GM12801 (cell line): ENCODE results near the gene FBXW7.

ENCODE experiments used
- CTCF ChIP-seq: IDR thresholded peaks from one replicate; pipeline ENCODE4 v1.5.1; 2011; ENCODE audit warnings: control low read depth; ENCODE audit not compliant: insufficient read length; ENCODE audit errors: extremely low read depth

FBXW7 gene

DNA sequence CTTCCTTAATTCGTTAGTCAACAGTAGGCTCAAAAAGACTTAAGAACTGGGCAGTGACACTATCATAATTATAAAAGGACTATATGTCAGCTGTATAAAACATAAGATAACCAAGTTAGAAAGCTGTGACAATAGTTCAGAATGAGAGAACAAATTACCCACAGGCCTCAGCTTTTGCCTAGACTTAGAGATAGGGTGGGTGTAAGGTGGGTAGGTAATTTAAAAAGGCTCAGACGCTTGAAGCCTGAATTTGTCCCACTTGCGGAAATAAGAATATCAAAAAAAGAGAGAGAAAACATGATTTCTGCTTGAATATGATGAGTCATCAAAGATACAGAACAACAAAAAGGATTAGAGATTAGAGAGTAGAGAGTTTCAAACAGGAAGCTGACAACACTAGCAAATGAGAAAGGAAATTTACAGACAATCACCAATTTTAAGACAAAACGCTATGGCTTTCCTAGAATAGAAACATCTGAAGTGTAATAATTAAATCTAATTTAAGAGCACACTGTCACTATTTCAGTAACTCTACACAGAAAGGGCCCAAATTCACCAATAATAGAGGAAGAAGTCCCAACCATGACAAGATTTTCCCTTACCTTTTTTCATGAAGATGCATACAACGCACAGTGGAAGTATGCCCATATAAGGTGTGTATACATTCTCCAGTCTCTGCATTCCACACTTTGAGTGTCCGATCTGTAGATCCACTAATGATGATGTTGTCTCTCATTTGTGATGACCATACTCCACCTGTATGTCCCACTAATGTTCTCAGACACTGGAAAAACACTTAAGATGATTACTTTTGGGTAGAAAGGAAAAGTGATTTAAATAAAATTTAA is 208.1 kb downstream of the FBXW7 start:
- TF ChIP-seq CTCF = no peak

DNA sequence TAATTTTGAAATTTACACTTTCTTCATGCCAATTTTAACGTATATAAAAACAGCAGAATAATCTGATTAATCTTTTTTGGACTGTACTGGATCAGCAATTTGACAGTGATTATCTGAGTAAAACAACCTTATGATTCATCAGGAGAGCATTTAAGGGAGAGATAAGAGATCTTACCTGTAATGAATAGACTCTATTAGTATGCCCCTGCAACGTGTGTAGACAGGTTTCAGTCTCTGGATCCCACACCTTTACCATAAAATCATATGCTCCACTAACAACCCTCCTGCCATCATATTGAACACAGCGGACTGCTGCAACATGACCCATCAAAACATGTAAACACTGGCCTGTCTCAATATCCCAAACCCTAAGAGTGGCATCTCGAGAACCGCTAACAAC is 210.1 kb downstream of the FBXW7 start:
- no peak for TF ChIP-seq CTCF

GRCh38 chr4:152323221-152323620 is 212.7 kb downstream of the FBXW7 start:
- TF ChIP-seq CTCF = no peak

DNA sequence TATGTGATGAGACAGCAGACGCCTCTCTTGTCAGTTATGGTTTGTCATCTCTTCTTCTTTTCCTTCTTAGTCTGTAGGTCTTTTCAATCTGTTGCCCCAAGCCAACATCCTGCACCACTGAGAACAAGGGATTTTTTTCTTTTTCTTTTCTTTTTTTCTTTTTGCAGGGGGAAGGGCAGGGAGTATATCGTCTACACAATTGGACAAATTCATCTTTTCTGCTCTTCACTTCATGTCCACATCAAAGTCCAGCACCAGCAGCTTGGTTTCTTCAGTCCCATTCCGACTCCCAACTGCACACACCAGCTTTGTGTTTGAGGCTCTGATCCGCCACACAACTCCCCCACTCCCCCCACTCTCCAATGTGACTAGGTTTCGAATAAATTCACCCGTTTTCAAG is 213.2 kb downstream of the FBXW7 start:
- TF ChIP-seq CTCF = no peak

- TF ChIP-seq CTCF = no peak
Observed at GRCh38 chr4:152321923-152322322, 214.0 kb downstream of the FBXW7 start.

DNA sequence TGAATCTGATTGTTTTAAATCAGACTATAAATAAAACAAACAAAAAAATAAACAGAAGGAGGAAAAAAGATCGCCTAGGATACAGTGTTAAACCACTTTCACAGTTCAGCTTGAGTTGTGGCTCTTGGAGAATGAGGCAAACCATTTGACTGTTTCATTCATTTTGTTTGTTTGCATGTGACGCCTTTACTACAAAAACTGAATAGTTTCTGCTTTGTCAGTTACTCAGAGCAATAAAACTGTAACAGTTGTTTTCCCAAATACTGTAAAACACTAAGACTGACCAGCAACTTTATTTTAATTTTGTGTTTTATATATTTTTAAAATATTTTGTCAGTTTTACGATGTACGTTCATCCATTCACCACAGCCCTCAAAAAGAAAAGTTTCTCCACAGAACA is 214.5 kb downstream of the FBXW7 start:
- TF ChIP-seq CTCF = no peak

DNA sequence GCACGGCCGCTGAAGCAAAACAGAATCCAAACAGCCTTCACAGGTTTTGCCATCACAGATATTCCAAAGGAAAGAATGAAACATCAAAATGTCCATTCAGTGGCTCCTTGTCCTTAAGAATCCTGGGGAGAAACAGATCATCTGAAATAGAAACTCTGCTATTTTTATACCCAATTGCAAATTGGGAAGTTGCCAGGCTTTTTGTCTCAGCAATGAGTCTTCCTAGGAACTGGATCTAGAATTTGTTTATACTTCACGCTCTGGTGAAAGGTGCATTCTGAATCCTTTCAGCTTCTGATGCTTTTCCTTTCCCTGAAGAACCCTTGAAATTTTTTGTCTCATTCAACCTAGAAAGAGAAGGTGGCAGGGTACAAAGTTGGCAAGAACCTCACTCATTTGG is 218.9 kb downstream of the FBXW7 start:
- TF ChIP-seq CTCF = no peak
